Measurements from ENCODE around the gene JARID2.

The JARID2 gene

DNA sequence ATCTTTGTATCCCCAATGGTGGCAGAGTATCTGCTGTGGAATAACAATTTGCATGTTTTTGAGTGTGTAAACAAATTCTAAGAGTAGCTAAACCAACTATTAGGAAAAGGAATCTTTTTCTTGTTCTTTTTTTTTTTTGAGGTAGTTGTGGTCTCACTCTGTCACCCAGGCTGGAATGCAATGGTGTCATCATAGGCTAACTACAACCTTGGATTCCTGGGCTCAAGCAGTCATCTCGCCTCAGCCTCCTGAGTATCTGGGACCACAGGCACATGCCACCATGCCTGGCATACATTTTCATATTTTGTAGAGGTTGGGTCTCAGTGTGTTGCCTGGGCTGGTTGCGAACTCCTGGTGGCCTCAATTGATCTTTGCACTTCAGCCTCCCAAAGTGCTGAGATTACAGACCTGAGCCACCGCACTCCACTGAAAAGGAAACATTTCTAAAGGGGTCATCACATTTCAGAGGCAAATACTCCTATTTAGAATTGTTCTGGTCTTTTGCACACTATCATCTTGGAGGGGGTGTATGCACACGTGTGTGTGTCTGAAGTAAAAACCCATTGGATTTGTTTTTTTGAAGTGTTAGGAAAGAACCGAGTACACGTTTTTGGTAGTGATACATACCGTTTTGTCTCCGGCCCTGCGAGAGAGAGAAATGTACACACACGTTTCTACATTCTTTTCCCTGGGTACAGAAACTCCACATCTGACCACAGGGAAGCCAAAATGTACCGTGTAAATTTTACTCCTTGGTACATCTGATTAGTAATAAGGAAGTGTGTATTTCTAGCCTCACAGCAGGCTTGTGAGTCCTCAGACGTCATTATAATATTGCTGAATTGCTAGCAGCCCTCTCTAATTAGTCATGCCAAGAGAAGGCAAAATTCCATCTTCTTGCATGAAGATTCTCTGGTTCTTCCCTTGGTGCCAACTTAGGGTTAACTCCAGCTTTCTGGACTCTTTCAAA lies 183.6 kb downstream of the JARID2 start:
- no peak overlapping the region for H3K27ac ChIP-seq (ENCODE audit: low read length)
- peaks cover 36% of the 10 kb centered on the region for H3K4me1 ChIP-seq (ENCODE audit: low read length)
- no peaks in the 10 kb centered on the region for H4K20me1 ChIP-seq (ENCODE audit: insufficient read depth, low read length)

DNA sequence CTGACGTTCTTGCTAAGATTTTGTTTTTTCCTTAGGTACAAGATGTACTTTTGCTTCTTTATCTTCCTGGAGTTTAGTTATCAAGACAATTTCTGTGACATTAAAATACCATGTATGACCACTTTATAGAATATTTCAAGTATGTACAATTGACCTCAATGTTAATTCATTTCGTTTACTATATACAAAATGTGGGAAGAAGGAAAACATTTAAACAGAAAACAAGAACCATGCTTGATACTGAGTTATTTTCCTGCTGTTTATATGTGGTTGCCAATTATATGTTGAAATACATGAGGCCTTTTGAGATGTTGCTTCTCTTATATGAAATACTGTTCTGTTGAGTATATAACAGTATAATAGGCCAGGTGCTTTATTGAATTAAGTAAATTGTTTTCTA lies 184.3 kb downstream of the JARID2 start:
- Histone ChIP-seq H3K4me2 (ENCODE audit: low read depth, low read length) (no peak overlapping the region), H3K27me3 (replicated peaks; ENCODE audit: insufficient read depth, low read length) (no peaks in the 10 kb centered on the region), H3F3A (ENCODE audit: insufficient read depth, low read length) (peaks cover 22% of the 10 kb centered on the region), H4K20me1 (ENCODE audit: insufficient read depth, low read length) (no peaks in the 10 kb centered on the region), H3K4me1 (ENCODE audit: low read length) (peaks cover 41% of the 10 kb centered on the region), H3K9me2 (replicated peaks; ENCODE audit: insufficient read depth, low read length) (no peaks in the 10 kb centered on the region), H3K27ac (ENCODE audit: low read length) (no peak overlapping the region), H3K36me3 (replicated peaks; ENCODE audit: insufficient read depth, low read length) (no peaks in the 10 kb centered on the region), H2AFZ (ENCODE audit: low read length) (no peak overlapping the region), H3K9ac (ENCODE audit: low read length) (no peak overlapping the region), H3K9me3 (replicated peaks; ENCODE audit: insufficient read depth, low read length) (no peaks in the 10 kb centered on the region), H3K4me3 (ENCODE audit: low read length) (no peak overlapping the region), H3K79me2 (ENCODE audit: low read length) (peaks cover 80% of the 10 kb centered on the region)
- TF ChIP-seq EZH2 (optimal IDR thresholded peaks at IDR 0.05; ENCODE audit: low read depth, low read length) (no peak), EZH2phosphoT487 (IDR thresholded peaks at IDR 0.05; ENCODE audit: low read length) (no peak)
- TF ChIP-seq, protein P1, sequence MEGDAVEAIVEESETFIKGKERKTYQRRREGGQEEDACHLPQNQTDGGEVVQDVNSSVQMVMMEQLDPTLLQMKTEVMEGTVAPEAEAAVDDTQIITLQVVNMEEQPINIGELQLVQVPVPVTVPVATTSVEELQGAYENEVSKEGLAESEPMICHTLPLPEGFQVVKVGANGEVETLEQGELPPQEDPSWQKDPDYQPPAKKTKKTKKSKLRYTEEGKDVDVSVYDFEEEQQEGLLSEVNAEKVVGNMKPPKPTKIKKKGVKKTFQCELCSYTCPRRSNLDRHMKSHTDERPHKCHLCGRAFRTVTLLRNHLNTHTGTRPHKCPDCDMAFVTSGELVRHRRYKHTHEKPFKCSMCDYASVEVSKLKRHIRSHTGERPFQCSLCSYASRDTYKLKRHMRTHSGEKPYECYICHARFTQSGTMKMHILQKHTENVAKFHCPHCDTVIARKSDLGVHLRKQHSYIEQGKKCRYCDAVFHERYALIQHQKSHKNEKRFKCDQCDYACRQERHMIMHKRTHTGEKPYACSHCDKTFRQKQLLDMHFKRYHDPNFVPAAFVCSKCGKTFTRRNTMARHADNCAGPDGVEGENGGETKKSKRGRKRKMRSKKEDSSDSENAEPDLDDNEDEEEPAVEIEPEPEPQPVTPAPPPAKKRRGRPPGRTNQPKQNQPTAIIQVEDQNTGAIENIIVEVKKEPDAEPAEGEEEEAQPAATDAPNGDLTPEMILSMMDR (IDR thresholded peaks at IDR 0.05; ENCODE audit: low read length): no peak
- no peak for DNase-seq

More for the DNA sequence above, 183.6 kb downstream of the JARID2 start:
- no peak overlapping the region for H3K9ac ChIP-seq (ENCODE audit: low read length)
- no peak for DNase-seq
- no peaks in the 10 kb centered on the region for H3K9me3 ChIP-seq (replicated peaks; ENCODE audit: insufficient read depth, low read length)
- no peaks in the 10 kb centered on the region for H3K36me3 ChIP-seq (replicated peaks; ENCODE audit: insufficient read depth, low read length)
- peaks cover 83% of the 10 kb centered on the region for H3K79me2 ChIP-seq (ENCODE audit: low read length)
- no peaks in the 10 kb centered on the region for H3K27me3 ChIP-seq (replicated peaks; ENCODE audit: insufficient read depth, low read length)
- no peak overlapping the region for H3K4me2 ChIP-seq (ENCODE audit: low read depth, low read length)
- H2AFZ ChIP-seq (ENCODE audit: low read length): no peak overlapping the region
- TF ChIP-seq EZH2 (optimal IDR thresholded peaks at IDR 0.05; ENCODE audit: low read depth, low read length) (no peak), EZH2phosphoT487 (IDR thresholded peaks at IDR 0.05; ENCODE audit: low read length) (no peak)
- TF ChIP-seq, protein P1 (IDR thresholded peaks at IDR 0.05; ENCODE audit: low read length): no peak
- H3K4me3 ChIP-seq (ENCODE audit: low read length): no peak overlapping the region
- H3F3A ChIP-seq (ENCODE audit: insufficient read depth, low read length): peaks cover 15% of the 10 kb centered on the region
- H3K9me2 ChIP-seq (replicated peaks; ENCODE audit: insufficient read depth, low read length): no peaks in the 10 kb centered on the region

DNA sequence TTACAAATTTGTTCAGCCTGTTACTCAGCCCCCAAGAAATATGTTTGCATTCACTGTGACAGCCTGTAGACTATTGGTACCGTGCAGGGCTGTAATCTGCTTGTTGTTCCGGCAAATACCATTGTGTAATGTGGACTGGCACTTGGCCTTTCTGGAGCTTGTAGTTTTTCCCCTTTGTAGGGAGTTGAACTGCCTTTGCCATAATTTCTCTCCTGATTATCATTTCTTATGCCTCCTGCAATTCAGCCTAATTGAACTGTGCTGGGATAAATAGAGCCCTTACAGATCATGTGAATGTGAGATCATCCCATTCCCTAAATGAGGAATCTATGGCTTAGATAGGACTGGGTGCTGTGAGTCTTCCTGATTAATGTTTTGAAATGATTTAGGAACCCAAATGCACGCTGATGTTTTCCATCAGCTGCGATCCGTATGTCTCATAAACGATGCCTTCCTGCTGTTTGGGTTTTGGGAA lies 185.1 kb downstream of the JARID2 start:
- no peaks in the 10 kb centered on the region for H3K36me3 ChIP-seq (replicated peaks; ENCODE audit: insufficient read depth, low read length)
- TF ChIP-seq EZH2 (optimal IDR thresholded peaks at IDR 0.05; ENCODE audit: low read depth, low read length) (no peak), EZH2phosphoT487 (IDR thresholded peaks at IDR 0.05; ENCODE audit: low read length) (no peak)
- TF ChIP-seq, protein P1 (IDR thresholded peaks at IDR 0.05; ENCODE audit: low read length): no peak
- no peak overlapping the region for H3K27ac ChIP-seq (ENCODE audit: low read length)
- H3K9ac ChIP-seq (ENCODE audit: low read length): no peak overlapping the region
- no peaks in the 10 kb centered on the region for H3K9me2 ChIP-seq (replicated peaks; ENCODE audit: insufficient read depth, low read length)
- H3K4me3 ChIP-seq (ENCODE audit: low read length): no peak overlapping the region
- H3K4me2 ChIP-seq (ENCODE audit: low read depth, low read length): no peak overlapping the region
- no peaks in the 10 kb centered on the region for H4K20me1 ChIP-seq (ENCODE audit: insufficient read depth, low read length)
- H3K4me1 ChIP-seq (ENCODE audit: low read length): peaks cover 47% of the 10 kb centered on the region
- no peak for DNase-seq
- H3K9me3 ChIP-seq (replicated peaks; ENCODE audit: insufficient read depth, low read length): no peaks in the 10 kb centered on the region
- peaks cover 78% of the 10 kb centered on the region for H3K79me2 ChIP-seq (ENCODE audit: low read length)
- H3K27me3 ChIP-seq (replicated peaks; ENCODE audit: insufficient read depth, low read length): no peaks in the 10 kb centered on the region
- H3F3A ChIP-seq (ENCODE audit: insufficient read depth, low read length): peaks cover 23% of the 10 kb centered on the region
- no peak overlapping the region for H2AFZ ChIP-seq (ENCODE audit: low read length)
